SK-N-SH (cell line): Measurements from ENCODE around the gene LLGL1. TPM values are rescaled to one million over a fixed set of nuclear protein-coding genes. Genes with fewer than 3 reads are reported as not detected.

ENCODE experiments used
- CTCF ChIA-PET: fragments of 300-600, 350-600 bp; formaldehyde crosslinking; extraction: SDS; loops from one replicate; lab custom pipeline; 2021; lab: Yijun Ruan, JAX
- POLR2A ChIA-PET: fragments of 350-600 bp; sonication (Branson Sonifier 250); formaldehyde crosslinking; extraction: SDS; loops from one replicate; lab custom pipeline; 2020; ENCODE audit warnings: antibody characterized with exemption, inconsistent platforms; lab: Yijun Ruan, JAX
- DNase-seq: peaks from one replicate; pipeline ENCODE4 v3.0.0; 2012
- H2AFZ ChIP-seq: fragments of 200-600 bp; sonication (generic); 2 replicates; pipeline ENCODE4 v1.8.1; 2016; ENCODE audit warnings: antibody characterized with exemption, mild to moderate bottlenecking, low read depth
- H3F3A ChIP-seq: fragments of 200-600 bp; sonication (generic); replicated peaks from 2 replicates; pipeline ENCODE3; 2016; ENCODE audit warnings: antibody characterized with exemption, mild to moderate bottlenecking; ENCODE audit not compliant: insufficient read depth
- H3K27ac ChIP-seq, 2 experiments: fragments of 200-500 bp in 1 of 2; fragments of 200-600 bp in 1 of 2; sonication (Bioruptor generic) in 1 of 2; sonication (generic), shearing (Covaris generic) in 1 of 2; 2 replicates each; pipeline versions ENCODE4 v1.5.1 to v1.6.1; 2014 to 2016; ENCODE audit warnings: low read depth in 2 of 2, inconsistent platforms in 1 of 2, low read length in 1 of 2, mild to moderate bottlenecking in 1 of 2, mixed read lengths in 1 of 2
- H3K27me3 ChIP-seq: fragments of 200-600 bp; sonication (generic), shearing (Covaris generic); 2 replicates; pipeline ENCODE4 v1.6.1; 2016; ENCODE audit warnings: mixed run types; ENCODE audit not compliant: insufficient read depth
- H3K36me3 ChIP-seq, 2 experiments: fragments of 200-500 bp in 1 of 2; fragments of 200-600 bp in 1 of 2; sonication (Bioruptor generic) in 1 of 2; sonication (generic) in 1 of 2; replicated peaks in 1 of 2; 2 replicates each; pipeline versions ENCODE3 to v1.5.1; 2014 to 2016; ENCODE audit warnings: low read length in 1 of 2, mild to moderate bottlenecking in 1 of 2; ENCODE audit not compliant: insufficient read depth in 2 of 2, control insufficient read depth in 1 of 2
- H3K4me1 ChIP-seq, 2 experiments: fragments of 200-500 bp in 1 of 2; fragments of 200-600 bp in 1 of 2; sonication (Bioruptor generic) in 1 of 2; sonication (generic), shearing (Covaris generic) in 1 of 2; 2 replicates each; pipeline versions ENCODE4 v1.5.1 to v1.6.1; 2014 to 2016; ENCODE audit warnings: low read depth in 1 of 2, low read length in 1 of 2, mixed run types in 1 of 2; ENCODE audit not compliant: insufficient read depth in 2 of 2, control insufficient read depth in 1 of 2
- H3K4me2 ChIP-seq: fragments of 200-600 bp; sonication (generic), shearing (Covaris generic); 2 replicates; pipeline ENCODE4 v1.6.1; 2017; ENCODE audit warnings: mixed run types
- H3K4me3 ChIP-seq, 2 experiments: fragments of 200-500 bp in 1 of 2; fragments of 200-600 bp in 1 of 2; sonication (Bioruptor generic) in 1 of 2; sonication (generic), shearing (Covaris generic) in 1 of 2; 2 replicates each; pipeline versions ENCODE4 v1.5.1 to v1.8.1; 2014 to 2016; ENCODE audit warnings: low read depth in 2 of 2, inconsistent platforms in 1 of 2, low read length in 1 of 2, mild to moderate bottlenecking in 1 of 2, mixed read lengths in 1 of 2, moderate library complexity in 1 of 2
- H3K79me2 ChIP-seq: fragments of 200-600 bp; sonication (generic); 2 replicates; pipeline ENCODE4 v1.8.1; 2017; ENCODE audit warnings: mild to moderate bottlenecking; ENCODE audit not compliant: insufficient read depth
- H3K9ac ChIP-seq: fragments of 200-600 bp; sonication (generic); 2 replicates; pipeline ENCODE4 v1.6.1; 2017; ENCODE audit warnings: mixed run types
- H3K9me2 ChIP-seq: fragments of 200-600 bp; sonication (generic); 2 replicates; pipeline ENCODE4 v1.6.1; 2017; ENCODE audit warnings: mixed run types
- H3K9me3 ChIP-seq: fragments of 200-600 bp; sonication (generic); 2 replicates; pipeline ENCODE4 v1.6.1; 2017; ENCODE audit warnings: mixed run types, mild to moderate bottlenecking, moderate library complexity
- H4K20me1 ChIP-seq: fragments of 200-600 bp; sonication (generic); 2 replicates; pipeline ENCODE4 v1.6.1; 2017; ENCODE audit warnings: mild to moderate bottlenecking, mixed run types; ENCODE audit not compliant: insufficient read depth
- EP300 ChIP-seq, 2 experiments: IDR thresholded peaks; 2 replicates each; pipeline versions ENCODE4 v1.4.0 to v1.6.1; 2012; ENCODE audit warnings: borderline replicate concordance in 1 of 2, low read depth in 1 of 2, low read length in 1 of 2
- FOSL2 ChIP-seq: IDR thresholded peaks from 2 replicates; pipeline ENCODE4 v1.4.0; 2012; ENCODE audit warnings: low read depth, mild to moderate bottlenecking, moderate library complexity, borderline replicate concordance
- FOXJ3 ChIP-seq: sonication (generic); formaldehyde crosslinking; IDR thresholded peaks from 2 replicates; pipeline ENCODE4 v1.5.1; 2020; ENCODE audit warnings: mild to moderate bottlenecking, missing genetic modification reagents
- FOXM1 ChIP-seq: IDR thresholded peaks from 2 replicates; pipeline ENCODE4 v1.4.0; 2012; ENCODE audit warnings: low read depth, mild to moderate bottlenecking
- GABPA ChIP-seq: IDR thresholded peaks from 2 replicates; pipeline ENCODE4 v1.4.0; 2012; ENCODE audit warnings: low read depth, mild to moderate bottlenecking
- IRF3 ChIP-seq: fragments of 150-350 bp; IDR thresholded peaks from 2 replicates; pipeline ENCODE4 v1.6.1; 2016; ENCODE audit warnings: mild to moderate bottlenecking, low read depth, low read length
- JUND ChIP-seq: IDR thresholded peaks from 2 replicates; pipeline ENCODE4 v1.4.0; 2012
- MAX ChIP-seq: IDR thresholded peaks from 2 replicates; pipeline ENCODE4 v1.4.0; 2012; ENCODE audit warnings: low read depth
- NRF1 ChIP-seq: IDR thresholded peaks from 2 replicates; pipeline ENCODE4 v1.6.1; 2012; ENCODE audit warnings: low read depth, mild to moderate bottlenecking, low read length
- PBX3 ChIP-seq: IDR thresholded peaks from 2 replicates; pipeline ENCODE4; 2012
- POLR2AphosphoS5 ChIP-seq: IDR thresholded peaks from 2 replicates; pipeline ENCODE4 v1.6.1; 2012; ENCODE audit warnings: low read depth, low read length
- RFX5 ChIP-seq: IDR thresholded peaks from 2 replicates; pipeline ENCODE4 v1.6.1; 2012; ENCODE audit warnings: mild to moderate bottlenecking, improper control_type of control experiment, low read length
- TCF12 ChIP-seq: IDR thresholded peaks from 2 replicates; pipeline ENCODE4 v1.4.0; 2012
- WGBS: methylation state at CpG from one replicate; pipeline ENCODE4 v1.1.6; 2017; ENCODE audit warnings: low lambda C conversion rate; 5-methylcytosine and 5-hydroxymethylcytosine counted together
- polyA plus RNA-seq, 3 experiments: library from polyadenylated mRNA; depleted of rRNA; stranded (reverse); fragments of >200 nt; gene quantifications; 2 replicates each; pipeline ENCODE4 v1.2.3, GENCODE V29; 2012

Gene LLGL1
- polyA plus RNA-seq, 1 of the 3 experiments (the other 2 are of a cell fraction): 31.4 TPM

- H3K9ac ChIP-seq: no peak overlapping the region
- no peaks in the 10 kb centered on the region for H3K9me2 ChIP-seq
- CTCF ChIA-PET: no interaction called here
- no peak overlapping the region for H3K4me2 ChIP-seq
- H3K27me3 ChIP-seq: no peaks in the 10 kb centered on the region
- peaks cover 7 to 22% of the 10 kb centered on the region in 2 experiments; a peak in 2 of 4 replicates for H3K4me1 ChIP-seq
- 73% methylated on average over 4 of the region's 5 CpGs for WGBS
- no peak for TF ChIP-seq EP300 (IDR thresholded peaks at IDR 0.05; ENCODE audit: borderline replicate concordance in 1 of 2, low read depth in 1 of 2, low read length in 1 of 2)
- no peak for TF ChIP-seq POLR2AphosphoS5
- no peak for TF ChIP-seq GABPA
- no peak for TF ChIP-seq RFX5
- no peak for TF ChIP-seq FOSL2
- no peak for TF ChIP-seq PBX3
- no peak for TF ChIP-seq IRF3
- no peak for TF ChIP-seq MAX
- no peak for TF ChIP-seq JUND
- no peak for TF ChIP-seq FOXJ3
- no peak overlapping the region for H3K4me3 ChIP-seq
- H4K20me1 ChIP-seq: peaks cover 22% of the 10 kb centered on the region
- H3K27ac ChIP-seq: no peak overlapping the region
- 0 out of 2 replicates have a peak overlapping the region, but pooled peaks have one; percentile 80 for H2AFZ ChIP-seq
- H3F3A ChIP-seq: peaks cover 30% of the 10 kb centered on the region
- DNase-seq: no peak
- peaks cover 2 to 3% of the 10 kb centered on the region in 2 experiments for H3K36me3 ChIP-seq
- POLR2A ChIA-PET: interaction anchor here (1.0 kb wide), 1 partner anchor 28 kb away, joined by 4 read pairs; no protein-coding TSS in a partner anchor
- H3K79me2 ChIP-seq: peaks cover 26% of the 10 kb centered on the region
- H3K9me3 ChIP-seq: no peaks in the 10 kb centered on the region
These were observed 44.1 kb upstream of the LLGL1 start for GRCh38 chr17:18181358-18181757.

GRCh38 chr17:18182110-18182977, 43.1 kb upstream of the LLGL1 start:
- peaks cover 32% of the 10 kb centered on the region for H4K20me1 ChIP-seq
- H2AFZ ChIP-seq: peak overlapping the region; percentile 80
- peak overlapping the region; percentile 93 for H3K9ac ChIP-seq
- peaks cover 2 to 3% of the 10 kb centered on the region in 2 experiments for H3K36me3 ChIP-seq
- H3F3A ChIP-seq: peaks cover 38% of the 10 kb centered on the region
- H3K9me2 ChIP-seq: no peaks in the 10 kb centered on the region
- no peaks in the 10 kb centered on the region for H3K9me3 ChIP-seq
- H3K4me1 ChIP-seq: peaks cover 7 to 32% of the 10 kb centered on the region in 2 experiments; a peak in 2 of 4 replicates
- ChIA-PET POLR2A (interaction anchor here (0.9 to 2.0 kb wide), 4 partner anchors 16 to 29 kb away, joined by 3 to 5 read pairs (median 4); no protein-coding TSS in a partner anchor), CTCF (interaction anchor here (0.8 to 1.9 kb wide), 2 partner anchors 37 to 40 kb away, joined by 3 to 4 read pairs; no protein-coding TSS in a partner anchor)
- DNase-seq: no peak
- 41% methylated on average over 28 of the region's 28 CpGs for WGBS
- no peak for TF ChIP-seq RFX5
- TF ChIP-seq TCF12: no peak
- no peak for TF ChIP-seq NRF1
- no peak for TF ChIP-seq FOSL2
- no peak for TF ChIP-seq GABPA
- no peak for TF ChIP-seq FOXM1
- no peak for TF ChIP-seq MAX
- peaks cover 36% of the 10 kb centered on the region for H3K79me2 ChIP-seq
- H3K4me3 ChIP-seq: peak overlapping the region; percentile 65 to 84
- H3K4me2 ChIP-seq: peak overlapping the region; percentile 98
- no peaks in the 10 kb centered on the region for H3K27me3 ChIP-seq
- peak overlapping the region; percentile 96 to 98 for H3K27ac ChIP-seq
